Uterus (tissue), 2 donors: Measurements from ENCODE around the gene SCGB1C2.

ENCODE experiments used
- POLR2A ChIP-seq, 2 donors: fragments of 450-650 bp; IDR thresholded peaks; one replicate each; pipeline ENCODE4 v1.6.1; 2016; ENCODE audit warnings: antibody characterized with exemption in 2 of 2, mild to moderate bottlenecking in 1 of 2, moderate library complexity in 1 of 2
- TF ChIP-seq, protein P1 (sequence below), 4 experiments: fragments of 200-600 bp in 2 of 4; fragments of 450-650 bp in 2 of 4; sonication (generic) in 2 of 4; IDR thresholded peaks; one replicate each; pipeline ENCODE4 v1.5.1; 2016 to 2019; ENCODE audit warnings: antibody characterized with exemption in 4 of 4, mild to moderate bottlenecking in 2 of 4, moderate library complexity in 1 of 4

DNA sequence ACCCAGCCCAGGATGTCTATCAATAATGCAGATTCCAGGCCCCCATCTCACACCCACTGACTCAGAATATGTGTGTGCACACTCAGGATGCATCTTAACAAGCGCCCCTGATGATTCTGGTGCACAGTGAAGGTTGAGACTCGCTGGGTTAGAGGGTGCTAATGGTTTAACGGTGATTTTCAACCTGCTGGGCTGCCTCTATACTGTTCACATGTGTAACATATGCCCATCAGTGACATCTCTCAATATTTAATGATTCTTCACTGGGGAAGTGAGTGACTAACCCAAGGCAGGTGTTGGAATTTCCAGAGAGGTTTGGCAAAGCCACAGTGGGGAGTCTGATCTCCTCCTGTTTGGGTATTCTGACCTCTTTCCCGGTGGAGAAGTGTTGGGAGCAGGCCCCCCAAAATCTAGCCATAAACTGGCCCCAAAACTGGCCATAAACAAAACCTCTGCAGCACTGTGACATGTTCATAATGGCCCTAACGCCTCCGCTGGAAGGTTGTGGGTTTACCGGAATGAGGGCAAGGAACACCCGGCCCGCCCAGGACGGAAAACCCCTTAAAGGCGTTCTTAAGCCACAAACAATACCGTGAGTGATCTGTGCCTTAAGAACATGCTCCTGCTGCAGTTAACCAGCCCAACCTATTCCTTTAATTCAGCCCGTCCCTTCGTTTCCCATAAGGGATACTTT lies 48.2 kb downstream of the SCGB1C2 start:
- TF ChIP-seq, protein P1, sequence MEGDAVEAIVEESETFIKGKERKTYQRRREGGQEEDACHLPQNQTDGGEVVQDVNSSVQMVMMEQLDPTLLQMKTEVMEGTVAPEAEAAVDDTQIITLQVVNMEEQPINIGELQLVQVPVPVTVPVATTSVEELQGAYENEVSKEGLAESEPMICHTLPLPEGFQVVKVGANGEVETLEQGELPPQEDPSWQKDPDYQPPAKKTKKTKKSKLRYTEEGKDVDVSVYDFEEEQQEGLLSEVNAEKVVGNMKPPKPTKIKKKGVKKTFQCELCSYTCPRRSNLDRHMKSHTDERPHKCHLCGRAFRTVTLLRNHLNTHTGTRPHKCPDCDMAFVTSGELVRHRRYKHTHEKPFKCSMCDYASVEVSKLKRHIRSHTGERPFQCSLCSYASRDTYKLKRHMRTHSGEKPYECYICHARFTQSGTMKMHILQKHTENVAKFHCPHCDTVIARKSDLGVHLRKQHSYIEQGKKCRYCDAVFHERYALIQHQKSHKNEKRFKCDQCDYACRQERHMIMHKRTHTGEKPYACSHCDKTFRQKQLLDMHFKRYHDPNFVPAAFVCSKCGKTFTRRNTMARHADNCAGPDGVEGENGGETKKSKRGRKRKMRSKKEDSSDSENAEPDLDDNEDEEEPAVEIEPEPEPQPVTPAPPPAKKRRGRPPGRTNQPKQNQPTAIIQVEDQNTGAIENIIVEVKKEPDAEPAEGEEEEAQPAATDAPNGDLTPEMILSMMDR (IDR thresholded peaks at IDR 0.05) = no peak
- no peak for TF ChIP-seq POLR2A (IDR thresholded peaks at IDR 0.05)
